Testis (tissue), 3 donors: Measurements from ENCODE around the gene MATCAP1. TPM values are rescaled to one million over a fixed set of nuclear protein-coding genes. Genes with fewer than 3 reads are reported as not detected.

Source experiments
- DNase-seq: peaks from one replicate; pipeline ENCODE4 v3.0.0-alpha.2; 2019
- H3K27ac ChIP-seq, 2 donors: fragments of 200-600 bp; sonication (generic); one replicate each; pipeline ENCODE4 v1.5.1; 2019
- H3K27me3 ChIP-seq: fragments of 200-600 bp; sonication (generic); one replicate; pipeline ENCODE4 v1.5.1; 2019
- H3K36me3 ChIP-seq: fragments of 200-600 bp; sonication (generic); one replicate; pipeline ENCODE4 v1.5.1; 2017; ENCODE audit warnings: low read depth; ENCODE audit errors: missing control alignments
- H3K4me1 ChIP-seq: fragments of 200-600 bp; sonication (generic); one replicate; pipeline ENCODE4 v1.5.1; 2019
- H3K4me3 ChIP-seq, 2 donors: fragments of 200-600 bp; sonication (generic); one replicate each; pipeline ENCODE4 v1.5.1; 2017 to 2019
- H3K9me3 ChIP-seq: fragments of 200-600 bp; sonication (generic); one replicate; pipeline ENCODE4 v1.5.1; 2017
- POLR2A ChIP-seq: fragments of 450-650 bp; IDR thresholded peaks from one replicate; pipeline ENCODE4 v1.6.1; 2017; ENCODE audit warnings: antibody characterized with exemption, mild to moderate bottlenecking, moderate library complexity
- WGBS, 2 donors: methylation state at CpG; one replicate each; pipeline ENCODE4 v1.1.5; 2018; 5-methylcytosine and 5-hydroxymethylcytosine counted together
- intact Hi-C: fragments of 100-400 bp; cut with DNase I; formaldehyde crosslinking; loops from one replicate; pipeline ENCODE4 v1.15.1; 2023; ENCODE audit warnings: low total_unique reads
- polyA plus RNA-seq: library from polyadenylated mRNA; stranded (reverse); fragments of 350-450 nt; fragmentation: Illumina TruSeq; extraction: RNeasy Lipid Tissue Mini Kit (QIAGEN cat#74804); gene quantifications from one replicate; pipeline ENCODE4 v1.2.3, GENCODE V29; 2014; ENCODE audit warnings: low read depth, low replicate concordance; ENCODE audit not compliant: insufficient read depth
- total RNA-seq, 2 donors: library from RNA; depleted of rRNA; stranded (reverse); fragments of >200 nt; gene quantifications; one replicate each; pipeline ENCODE4 v1.2.3, GENCODE V29; 2016
- TF ChIP-seq, protein P1 (sequence below), 3 experiments: fragments of 450-650 bp in 2 of 3; fragments of 200-600 bp in 1 of 3; sonication (generic) in 1 of 3; IDR thresholded peaks; one replicate each; pipeline ENCODE4 v1.5.1; 2016 to 2019; ENCODE audit warnings: antibody characterized with exemption in 3 of 3, mild to moderate bottlenecking in 2 of 3, moderate library complexity in 1 of 3

MATCAP1 gene
- total and polyA plus RNA-seq, 3 donors from 2014 or later = 44.6 to 89.4 (median 65.1) TPM

DNA sequence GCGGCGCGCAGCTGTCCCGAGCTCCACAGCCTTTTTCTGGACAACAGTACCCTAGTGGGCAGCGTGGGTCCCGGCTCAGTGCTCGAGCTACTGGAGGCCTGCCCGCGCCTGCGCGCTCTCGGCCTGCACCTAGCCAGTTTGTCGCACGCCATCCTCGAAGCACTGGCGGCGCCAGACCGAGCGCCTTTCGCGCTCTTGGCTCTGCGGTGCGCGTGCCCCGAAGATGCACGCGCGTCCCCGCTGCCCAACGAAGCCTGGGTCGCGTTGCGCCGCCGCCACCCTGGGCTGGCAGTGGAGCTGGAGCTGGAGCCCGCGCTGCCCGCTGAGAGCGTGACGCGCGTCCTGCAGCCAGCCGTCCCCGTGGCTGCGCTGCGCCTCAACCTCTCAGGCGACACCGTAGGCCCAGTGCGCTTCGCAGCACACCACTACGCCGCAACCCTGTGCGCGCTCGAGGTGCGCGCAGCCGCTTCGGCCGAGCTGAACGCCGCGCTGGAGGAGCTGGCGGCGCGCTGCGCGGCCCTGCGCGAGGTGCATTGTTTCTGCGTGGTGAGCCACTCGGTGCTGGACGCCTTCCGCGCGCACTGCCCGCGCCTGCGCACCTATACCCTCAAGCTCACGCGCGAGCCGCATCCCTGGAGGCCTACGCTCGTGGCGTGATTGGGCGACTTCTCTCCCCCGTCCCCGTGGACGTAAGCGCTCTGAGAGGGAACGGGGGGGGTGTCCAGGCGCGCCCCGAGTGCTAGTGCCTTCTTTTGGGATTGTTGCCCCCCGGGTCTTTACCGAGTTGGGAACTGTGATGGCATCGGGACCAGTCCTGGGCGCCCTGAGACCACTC is 20.4 kb downstream of the MATCAP1 start:
- H3K27me3 ChIP-seq = no peaks in the 10 kb centered on the region
- no peak for TF ChIP-seq POLR2A
- TF ChIP-seq, protein P1, sequence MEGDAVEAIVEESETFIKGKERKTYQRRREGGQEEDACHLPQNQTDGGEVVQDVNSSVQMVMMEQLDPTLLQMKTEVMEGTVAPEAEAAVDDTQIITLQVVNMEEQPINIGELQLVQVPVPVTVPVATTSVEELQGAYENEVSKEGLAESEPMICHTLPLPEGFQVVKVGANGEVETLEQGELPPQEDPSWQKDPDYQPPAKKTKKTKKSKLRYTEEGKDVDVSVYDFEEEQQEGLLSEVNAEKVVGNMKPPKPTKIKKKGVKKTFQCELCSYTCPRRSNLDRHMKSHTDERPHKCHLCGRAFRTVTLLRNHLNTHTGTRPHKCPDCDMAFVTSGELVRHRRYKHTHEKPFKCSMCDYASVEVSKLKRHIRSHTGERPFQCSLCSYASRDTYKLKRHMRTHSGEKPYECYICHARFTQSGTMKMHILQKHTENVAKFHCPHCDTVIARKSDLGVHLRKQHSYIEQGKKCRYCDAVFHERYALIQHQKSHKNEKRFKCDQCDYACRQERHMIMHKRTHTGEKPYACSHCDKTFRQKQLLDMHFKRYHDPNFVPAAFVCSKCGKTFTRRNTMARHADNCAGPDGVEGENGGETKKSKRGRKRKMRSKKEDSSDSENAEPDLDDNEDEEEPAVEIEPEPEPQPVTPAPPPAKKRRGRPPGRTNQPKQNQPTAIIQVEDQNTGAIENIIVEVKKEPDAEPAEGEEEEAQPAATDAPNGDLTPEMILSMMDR (IDR thresholded peaks at IDR 0.05) = no peak
- peak overlapping the region; percentile 60 to 82 for H3K27ac ChIP-seq
- no peaks in the 10 kb centered on the region for H3K9me3 ChIP-seq
- 15 to 20% methylated on average over 1 to 64 of the region's 99 CpGs for WGBS, 2 donors
- peak overlapping the region; percentile 33 to 55 for H3K4me3 ChIP-seq
- no peaks in the 10 kb centered on the region for H3K36me3 ChIP-seq
- peak; percentile 83 for DNase-seq
- peaks cover 12% of the 10 kb centered on the region for H3K4me1 ChIP-seq
- intact Hi-C loops = no loop called here

DNA sequence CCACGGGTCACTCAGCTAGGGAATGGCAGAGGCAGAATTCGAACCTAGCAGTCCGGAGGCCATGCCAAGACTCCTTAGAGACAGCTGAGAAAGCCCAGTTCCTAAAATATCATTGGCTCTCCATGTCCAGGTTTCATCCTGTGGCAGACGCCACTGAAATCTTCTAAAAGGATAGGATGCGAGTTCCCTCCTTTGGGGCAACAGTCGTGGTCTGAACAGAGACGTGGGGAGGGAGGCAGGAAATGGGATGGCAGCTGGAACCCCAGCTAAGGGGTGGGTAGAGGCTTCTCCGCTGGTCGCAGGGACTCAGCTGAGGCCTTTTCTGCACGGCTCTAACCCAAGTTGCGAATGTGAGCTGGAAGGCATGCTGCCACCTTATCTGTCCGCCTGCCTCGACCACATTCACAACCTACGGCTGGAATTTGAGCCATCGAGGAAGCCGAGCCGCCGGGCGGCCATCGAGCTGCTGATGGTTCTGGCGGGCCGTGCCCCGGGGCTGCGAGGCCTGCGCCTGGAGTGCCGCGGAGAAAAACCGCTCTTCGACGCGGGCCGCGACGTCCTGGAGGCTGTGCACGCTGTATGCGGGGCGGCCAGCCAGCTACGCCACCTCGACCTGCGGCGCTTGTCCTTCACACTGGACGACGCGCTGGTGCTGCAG is 21.1 kb downstream of the MATCAP1 start:
- Histone ChIP-seq H3K27me3 (no peaks in the 10 kb centered on the region), H3K9me3 (no peaks in the 10 kb centered on the region), H3K36me3 (no peaks in the 10 kb centered on the region), H3K4me1 (peaks cover 12% of the 10 kb centered on the region), H3K27ac (peak overlapping the region in 1 of 2 donors; percentile 82), H3K4me3 (peak overlapping the region; percentile 33 to 55)
- 19 to 34% methylated on average over 13 to 24 of the region's 44 CpGs for WGBS, 2 donors
- TF ChIP-seq POLR2A = no peak
- TF ChIP-seq, protein P1 (IDR thresholded peaks at IDR 0.05) = no peak
- DNase-seq = no peak
- intact Hi-C loops = no loop called here

DNA sequence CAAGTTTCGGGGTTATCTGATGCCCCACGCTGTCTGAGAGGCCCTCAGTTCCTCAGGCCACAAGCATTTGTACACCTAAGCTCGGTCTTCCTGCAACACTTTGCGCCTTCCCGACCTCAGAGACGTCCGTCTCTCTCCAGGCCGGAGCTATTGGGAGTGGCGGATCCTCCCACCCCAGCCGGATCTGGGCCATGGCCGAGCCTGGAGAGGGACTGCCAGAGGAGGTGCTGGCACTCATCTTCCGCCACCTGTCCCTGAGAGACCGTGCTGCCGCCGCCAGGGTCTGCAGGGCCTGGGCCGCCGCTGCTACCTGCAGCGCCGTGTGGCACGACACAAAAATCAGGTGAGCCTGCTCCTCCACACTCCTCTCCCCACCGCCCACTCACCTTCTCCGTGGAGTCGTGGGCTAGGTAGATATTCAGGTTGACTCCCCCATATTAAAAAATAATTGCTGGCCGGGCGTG is 22.1 kb downstream of the MATCAP1 start:
- Histone ChIP-seq H3K27ac (no peak overlapping the region), H3K4me3 (no peak overlapping the region), H3K27me3 (no peaks in the 10 kb centered on the region), H3K36me3 (no peaks in the 10 kb centered on the region), H3K4me1 (peaks cover 12% of the 10 kb centered on the region), H3K9me3 (no peaks in the 10 kb centered on the region)
- DNase-seq = no peak
- TF ChIP-seq, protein P1 (IDR thresholded peaks at IDR 0.05) = no peak
- no peak for TF ChIP-seq POLR2A
- intact Hi-C loops = no loop called here
- WGBS, 2 donors = 31 to 48% methylated on average over 23 to 25 of the region's 25 CpGs

DNA sequence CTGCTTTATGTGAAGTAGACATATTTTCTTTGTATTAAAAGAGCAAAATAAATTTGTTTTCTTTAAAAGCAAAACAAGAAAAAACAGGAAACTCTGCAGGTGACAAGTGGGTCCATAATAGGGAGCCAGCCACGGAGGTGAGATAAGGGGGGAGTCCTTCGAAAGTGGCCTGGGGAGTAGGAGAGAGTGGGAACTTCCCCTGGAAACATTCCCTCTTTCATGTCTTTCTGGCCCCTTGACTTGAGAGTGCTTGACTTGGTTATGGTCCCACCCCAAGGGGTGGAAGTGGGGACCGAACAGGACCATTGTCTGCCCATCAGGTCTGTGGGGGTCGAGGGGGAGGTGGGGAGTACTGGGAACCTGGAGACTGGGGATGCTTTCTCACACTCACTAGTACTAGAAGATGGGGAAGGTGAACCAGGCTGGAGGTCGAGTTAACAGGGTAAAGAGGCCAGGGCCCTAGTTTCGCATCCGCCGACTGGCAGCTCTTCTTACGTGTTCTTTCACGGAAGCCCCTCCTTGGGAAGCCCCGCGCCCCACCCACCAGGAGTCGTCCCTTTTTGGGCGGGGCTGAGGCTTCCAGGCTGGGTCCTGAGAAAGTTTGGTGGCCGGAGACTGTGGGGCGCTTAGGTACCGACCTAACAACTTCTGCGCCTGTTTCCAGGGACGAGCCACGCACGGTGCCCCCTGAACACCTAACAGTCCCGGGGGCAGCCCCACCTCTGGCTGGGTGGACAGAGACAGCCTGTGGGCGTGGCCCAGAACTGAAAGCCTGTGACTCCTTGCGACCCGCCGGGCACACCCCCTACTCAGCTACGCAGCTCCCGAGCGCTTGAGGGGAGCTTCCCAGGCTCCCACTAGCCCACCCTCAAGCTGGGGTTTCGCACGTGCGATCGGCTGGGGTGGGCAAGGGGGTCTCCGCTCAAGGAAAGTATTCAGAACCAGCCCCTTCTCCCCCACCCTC is 24.8 kb downstream of the MATCAP1 start:
- peak overlapping the region; percentile 75 to 87 for H3K4me3 ChIP-seq
- TF ChIP-seq, protein P1 (IDR thresholded peaks at IDR 0.05) = no peak
- TF ChIP-seq POLR2A = no peak
- no peak overlapping the region for H3K27ac ChIP-seq
- 7 to 11% methylated on average over 26 to 29 of the region's 34 CpGs for WGBS, 2 donors
- intact Hi-C loops = loop anchor here (5.0 kb wide), 1 partner anchor 182 kb away; no protein-coding TSS in a partner anchor
- no peaks in the 10 kb centered on the region for H3K9me3 ChIP-seq
- peak; percentile 50 for DNase-seq
- peaks cover 16% of the 10 kb centered on the region for H3K4me1 ChIP-seq
- H3K27me3 ChIP-seq = no peaks in the 10 kb centered on the region
- no peaks in the 10 kb centered on the region for H3K36me3 ChIP-seq
